ENCODE data around the gene TLE3.

DNA sequence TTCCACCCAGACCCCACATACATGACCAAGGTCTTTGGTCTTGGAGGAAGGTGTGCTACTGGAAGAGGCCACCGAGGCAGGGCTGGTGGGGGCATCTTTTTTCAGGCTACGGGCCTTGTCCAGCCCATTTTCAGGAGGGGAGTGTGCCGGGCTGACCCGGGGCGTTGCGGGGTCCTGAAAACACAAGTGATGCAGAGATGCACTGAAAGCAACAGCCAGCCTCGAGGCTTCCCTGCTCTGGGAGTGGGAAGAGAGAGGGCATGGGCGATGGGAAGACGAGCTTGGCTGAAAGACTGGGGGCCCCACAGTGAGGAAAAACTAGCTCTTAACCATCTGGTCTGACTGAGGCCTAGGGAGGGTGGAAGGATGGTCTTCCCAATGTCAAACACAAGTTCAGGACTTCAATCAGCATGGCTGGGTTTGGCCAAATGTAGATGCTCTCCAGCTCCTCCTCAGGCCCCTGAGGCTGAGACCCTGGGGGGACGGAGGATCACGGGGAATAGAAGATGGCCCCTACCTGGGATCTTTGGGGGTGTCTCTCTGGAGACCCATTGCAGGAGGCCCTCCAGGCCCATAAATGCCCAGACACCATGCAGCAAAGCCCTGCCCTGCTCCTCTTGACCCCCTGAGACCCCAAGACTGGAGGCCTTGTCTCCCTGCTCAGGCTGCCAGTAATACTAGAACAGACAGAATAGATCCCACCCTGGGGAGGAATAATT, 38.9 kb downstream of the TLE3 start:
- TF ChIP-seq ZFP3 (CRISPR knock-in tag; IDR thresholded peaks at IDR 0.05) (no peak), OSR1 (CRISPR knock-in tag; IDR thresholded peaks at IDR 0.05) (no peak), GLIS3 (CRISPR knock-in tag; IDR thresholded peaks at IDR 0.05) (no peak), ISL1 (CRISPR knock-in tag; IDR thresholded peaks at IDR 0.05) (no peak), ZC3H10 (CRISPR knock-in tag; IDR thresholded peaks at IDR 0.05) (no peak)

All from SK-N-SH treated with all-trans-retinoic acid at 6 μM for 48 hours (cell line).